Measurements from ENCODE around the gene HCN4.
"Not testable (repeated sequence)": the region's sequence is repeated elsewhere in the genome, so short reads cannot be mapped to it uniquely, and the experiment has no call there.

HCN4 gene

DNA sequence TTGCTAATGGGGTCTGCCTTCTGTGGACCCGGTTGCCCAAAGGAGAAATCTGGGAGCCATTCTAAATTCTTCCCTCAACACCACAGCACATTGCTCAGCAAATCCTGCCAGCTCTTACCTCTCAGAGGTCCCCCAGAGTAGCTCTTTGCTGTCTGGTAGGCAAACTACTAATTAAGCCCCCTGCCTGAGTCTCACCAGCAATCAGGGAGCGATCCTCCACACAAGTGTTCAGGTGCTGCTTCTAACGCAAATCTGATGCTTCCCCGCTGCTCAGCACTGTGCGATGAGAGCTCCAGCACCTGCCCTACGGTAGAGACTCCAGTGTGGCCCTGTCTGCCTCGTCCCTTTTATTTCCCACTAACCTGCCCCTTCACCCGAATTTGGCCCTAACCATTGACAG lies 60.5 kb downstream of the HCN4 start:
- Histone ChIP-seq H3K9ac (ENCODE audit: low read depth, low read length) (no peak overlapping the region), H3K27me3 (ENCODE audit: insufficient read depth, low read length) (no peaks in the 10 kb centered on the region), H3K27ac (ENCODE audit: low read depth, low read length) (no peak overlapping the region), H3K4me3 (ENCODE audit: low read length) (no peak overlapping the region), H3K9me3 (ENCODE audit: insufficient read depth, low read depth, low read length) (no peaks in the 10 kb centered on the region), H3K36me3 (ENCODE audit: insufficient read depth, low read length) (peaks cover 4% of the 10 kb centered on the region), H3K4me1 (ENCODE audit: insufficient read depth, low read length) (no peaks in the 10 kb centered on the region)
- WGBS = 90% methylated on average over 8 of the region's 8 CpGs

- Histone ChIP-seq H3K4me3 (ENCODE audit: low read length) (no peak overlapping the region), H3K36me3 (ENCODE audit: insufficient read depth, low read length) (peaks cover 29% of the 10 kb centered on the region), H3K9ac (ENCODE audit: low read depth, low read length) (no peak overlapping the region), H3K27me3 (ENCODE audit: insufficient read depth, low read length) (no peaks in the 10 kb centered on the region), H3K9me3 (ENCODE audit: insufficient read depth, low read depth, low read length) (no peaks in the 10 kb centered on the region), H3K4me1 (ENCODE audit: insufficient read depth, low read length) (no peaks in the 10 kb centered on the region), H3K27ac (ENCODE audit: low read depth, low read length) (no peak overlapping the region)
- 73% methylated on average over 12 of the region's 12 CpGs for WGBS
Measured at GRCh38 chr15:73305331-73306211, 63.2 kb downstream of the HCN4 start.

DNA sequence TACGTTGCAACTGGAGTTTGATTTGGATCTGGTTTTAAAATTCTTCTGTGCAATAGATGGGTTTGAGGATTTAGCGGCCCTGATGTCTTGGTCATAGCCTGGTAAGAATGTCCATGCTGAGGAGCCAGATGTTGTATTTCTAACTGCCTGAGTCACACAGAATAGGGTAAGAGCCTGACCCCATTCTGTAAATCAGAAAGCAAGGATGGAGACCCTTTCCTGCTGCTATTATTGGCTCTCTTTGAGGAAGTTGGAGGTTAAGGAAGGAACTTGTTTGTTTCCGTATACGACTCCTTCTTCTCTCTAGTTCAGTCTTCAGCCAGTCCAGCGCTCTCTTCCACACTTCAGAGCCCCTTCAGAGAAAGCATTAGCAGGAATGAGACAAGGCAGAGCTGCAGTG lies 65.1 kb downstream of the HCN4 start:
- Histone ChIP-seq H3K9ac (ENCODE audit: low read depth, low read length) (no peak overlapping the region), H3K27ac (ENCODE audit: low read depth, low read length) (no peak overlapping the region), H3K36me3 (ENCODE audit: insufficient read depth, low read length) (peaks cover 45% of the 10 kb centered on the region), H3K9me3 (ENCODE audit: insufficient read depth, low read depth, low read length) (no peaks in the 10 kb centered on the region), H3K4me1 (ENCODE audit: insufficient read depth, low read length) (no peaks in the 10 kb centered on the region), H3K4me3 (ENCODE audit: low read length) (no peak overlapping the region), H3K27me3 (ENCODE audit: insufficient read depth, low read length) (no peaks in the 10 kb centered on the region)
- 99% methylated on average over 5 of the region's 5 CpGs for WGBS

GRCh38 chr15:73300286-73300685 lies 68.5 kb downstream of the HCN4 start:
- H3K36me3 ChIP-seq (ENCODE audit: insufficient read depth, low read length) = peaks cover 64% of the 10 kb centered on the region

GRCh38 chr15:73298522-73299245 lies 70.1 kb downstream of the HCN4 start:
- H3K27me3 ChIP-seq (ENCODE audit: insufficient read depth, low read length) = no peaks in the 10 kb centered on the region
- WGBS = 93% methylated on average over 7 of the region's 7 CpGs
- no peaks in the 10 kb centered on the region for H3K4me1 ChIP-seq (ENCODE audit: insufficient read depth, low read length)
- no peak overlapping the region for H3K27ac ChIP-seq (ENCODE audit: low read depth, low read length)
- H3K9me3 ChIP-seq (ENCODE audit: insufficient read depth, low read depth, low read length) = no peaks in the 10 kb centered on the region
- H3K9ac ChIP-seq (ENCODE audit: low read depth, low read length) = no peak overlapping the region
- H3K4me3 ChIP-seq (ENCODE audit: low read length) = no peak overlapping the region
- peaks cover 71% of the 10 kb centered on the region for H3K36me3 ChIP-seq (ENCODE audit: insufficient read depth, low read length)

More at GRCh38 chr15:73300286-73300685, 68.5 kb downstream of the HCN4 start:
- not testable (repeated sequence) for H3K4me3 ChIP-seq (ENCODE audit: low read length); H3K9me3 ChIP-seq (ENCODE audit: insufficient read depth, low read depth, low read length); H3K4me1 ChIP-seq (ENCODE audit: insufficient read depth, low read length); H3K9ac ChIP-seq (ENCODE audit: low read depth, low read length); H3K27me3 ChIP-seq (ENCODE audit: insufficient read depth, low read length); H3K27ac ChIP-seq (ENCODE audit: low read depth, low read length)
- 96% methylated on average over 11 of the region's 11 CpGs for WGBS

DNA sequence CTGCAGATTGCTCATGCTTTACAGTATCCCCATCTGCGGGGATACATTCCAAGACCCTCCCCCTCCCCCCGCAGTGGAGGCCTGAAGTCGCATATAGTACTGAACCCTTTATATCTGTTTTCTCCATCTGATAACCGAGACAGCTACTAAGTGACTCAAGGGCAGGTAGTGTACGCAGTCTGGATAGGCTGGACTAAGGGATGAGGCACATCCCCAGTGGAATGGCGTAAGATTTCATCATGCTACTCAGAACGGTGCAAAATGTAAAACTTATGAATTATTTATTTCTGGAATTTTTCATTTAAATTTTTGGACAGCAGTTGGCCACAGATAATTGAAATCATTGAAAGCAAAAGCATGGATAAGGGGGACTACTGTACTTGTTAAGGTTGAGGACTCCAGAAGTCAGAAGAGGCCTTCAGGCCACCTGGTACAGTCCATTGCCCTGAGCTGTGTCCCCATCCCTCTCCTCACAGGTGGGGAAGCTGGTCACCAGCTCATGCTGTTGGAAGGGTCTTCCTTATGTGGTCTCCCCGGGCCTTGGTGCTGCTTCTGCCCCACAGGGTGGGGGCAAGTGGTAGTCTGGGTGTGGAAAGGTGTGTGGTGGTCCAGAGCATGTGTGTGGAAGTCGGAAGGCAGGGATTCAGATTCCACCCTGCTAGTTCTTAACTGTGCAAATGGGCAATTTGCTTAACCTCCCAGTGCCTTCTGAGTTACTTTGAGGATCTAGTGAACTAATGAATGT lies 72.0 kb downstream of the HCN4 start:
- H3K4me1 ChIP-seq (ENCODE audit: insufficient read depth, low read length) = no peaks in the 10 kb centered on the region
- H3K9me3 ChIP-seq (ENCODE audit: insufficient read depth, low read depth, low read length) = no peaks in the 10 kb centered on the region
- peaks cover 65% of the 10 kb centered on the region for H3K36me3 ChIP-seq (ENCODE audit: insufficient read depth, low read length)
- no peak overlapping the region for H3K4me3 ChIP-seq (ENCODE audit: low read length)
- no peaks in the 10 kb centered on the region for H3K27me3 ChIP-seq (ENCODE audit: insufficient read depth, low read length)
- no peak overlapping the region for H3K9ac ChIP-seq (ENCODE audit: low read depth, low read length)
- H3K27ac ChIP-seq (ENCODE audit: low read depth, low read length) = no peak overlapping the region
- 94% methylated on average over 9 of the region's 9 CpGs for WGBS

GRCh38 chr15:73295630-73296286 lies 73.0 kb downstream of the HCN4 start:
- no peak overlapping the region for H3K9ac ChIP-seq (ENCODE audit: low read depth, low read length)
- no peaks in the 10 kb centered on the region for H3K4me1 ChIP-seq (ENCODE audit: insufficient read depth, low read length)
- 93% methylated on average over 6 of the region's 6 CpGs for WGBS
- H3K27ac ChIP-seq (ENCODE audit: low read depth, low read length) = no peak overlapping the region
- no peaks in the 10 kb centered on the region for H3K27me3 ChIP-seq (ENCODE audit: insufficient read depth, low read length)
- no peak overlapping the region for H3K4me3 ChIP-seq (ENCODE audit: low read length)
- no peaks in the 10 kb centered on the region for H3K9me3 ChIP-seq (ENCODE audit: insufficient read depth, low read depth, low read length)
- H3K36me3 ChIP-seq (ENCODE audit: insufficient read depth, low read length) = peaks cover 59% of the 10 kb centered on the region

GRCh38 chr15:73293773-73294172 lies 75.0 kb downstream of the HCN4 start:
- H3K36me3 ChIP-seq (ENCODE audit: insufficient read depth, low read length) = peaks cover 60% of the 10 kb centered on the region
- no peaks in the 10 kb centered on the region for H3K27me3 ChIP-seq (ENCODE audit: insufficient read depth, low read length)
- no peaks in the 10 kb centered on the region for H3K4me1 ChIP-seq (ENCODE audit: insufficient read depth, low read length)
- no peak overlapping the region for H3K9ac ChIP-seq (ENCODE audit: low read depth, low read length)
- no peak overlapping the region for H3K4me3 ChIP-seq (ENCODE audit: low read length)
- no peaks in the 10 kb centered on the region for H3K9me3 ChIP-seq (ENCODE audit: insufficient read depth, low read depth, low read length)
- no peak overlapping the region for H3K27ac ChIP-seq (ENCODE audit: low read depth, low read length)
- WGBS = 94% methylated on average over 4 of the region's 4 CpGs

DNA sequence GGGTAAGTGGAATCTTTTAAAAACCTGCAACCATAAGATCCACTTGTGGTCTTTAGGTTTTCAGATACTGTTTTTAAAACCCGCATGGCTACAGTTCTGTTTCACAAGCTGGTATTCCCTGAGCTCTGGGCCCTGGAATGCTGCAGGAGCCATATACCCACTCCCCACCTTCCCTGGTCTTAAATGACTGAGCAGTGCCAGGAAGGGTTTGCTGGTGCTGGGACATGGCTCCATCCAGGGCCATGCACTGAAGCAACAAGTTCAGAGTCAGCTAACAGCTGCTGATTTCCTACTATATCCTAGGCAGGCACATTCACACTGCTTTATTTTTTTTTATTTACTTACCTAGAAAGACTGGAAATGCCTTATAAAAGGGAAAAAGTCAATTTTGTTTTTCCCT lies 77.3 kb downstream of the HCN4 start:
- no peak overlapping the region for H3K27ac ChIP-seq (ENCODE audit: low read depth, low read length)
- H3K36me3 ChIP-seq (ENCODE audit: insufficient read depth, low read length) = peaks cover 66% of the 10 kb centered on the region
- no peaks in the 10 kb centered on the region for H3K9me3 ChIP-seq (ENCODE audit: insufficient read depth, low read depth, low read length)
- 100% methylated on average over 1 of the region's 1 CpG for WGBS
- no peaks in the 10 kb centered on the region for H3K27me3 ChIP-seq (ENCODE audit: insufficient read depth, low read length)
- H3K9ac ChIP-seq (ENCODE audit: low read depth, low read length) = no peak overlapping the region
- no peak overlapping the region for H3K4me3 ChIP-seq (ENCODE audit: low read length)
- no peaks in the 10 kb centered on the region for H3K4me1 ChIP-seq (ENCODE audit: insufficient read depth, low read length)

- Histone ChIP-seq H3K9me3 (ENCODE audit: insufficient read depth, low read depth, low read length) (no peaks in the 10 kb centered on the region), H3K27me3 (ENCODE audit: insufficient read depth, low read length) (no peaks in the 10 kb centered on the region), H3K36me3 (ENCODE audit: insufficient read depth, low read length) (peaks cover 74% of the 10 kb centered on the region), H3K4me3 (ENCODE audit: low read length) (no peak overlapping the region), H3K4me1 (ENCODE audit: insufficient read depth, low read length) (no peaks in the 10 kb centered on the region), H3K9ac (ENCODE audit: low read depth, low read length) (no peak overlapping the region), H3K27ac (ENCODE audit: low read depth, low read length) (no peak overlapping the region)
- WGBS = 91% methylated on average over 1 of the region's 1 CpG
Measured at GRCh38 chr15:73287019-73287418, 81.7 kb downstream of the HCN4 start.
